SH-SY5Y (cell line): ENCODE results near the gene MCEMP1.

ENCODE experiments used
- GATA2 ChIP-seq: IDR thresholded peaks from 2 replicates; pipeline ENCODE4 v1.6.1; 2011; ENCODE audit warnings: mild to moderate bottlenecking, low read depth, low read length
- GATA3 ChIP-seq: IDR thresholded peaks from 2 replicates; pipeline ENCODE4 v1.6.1; 2011; ENCODE audit warnings: low read depth, mild to moderate bottlenecking, low read length, moderate library complexity

DNA sequence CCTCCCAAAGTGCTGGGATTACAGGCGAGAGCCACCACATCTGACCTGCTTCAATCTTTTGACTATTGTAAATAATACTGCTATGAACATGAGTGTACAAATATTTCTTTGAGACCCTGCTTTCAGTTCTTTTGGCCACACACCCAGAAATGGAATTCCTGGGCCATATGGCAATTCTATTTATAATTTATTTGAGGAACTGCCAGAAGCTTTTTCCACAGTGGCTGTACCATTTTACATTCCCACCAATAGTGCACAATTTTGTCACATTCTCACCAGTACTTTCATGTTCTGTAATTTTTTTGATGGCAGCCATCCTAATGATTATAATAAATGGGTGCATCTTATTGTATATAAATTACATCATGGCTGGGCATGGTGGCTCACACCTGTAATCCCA lies 38.8 kb downstream of the MCEMP1 start:
- TF ChIP-seq GATA3 (no peak), GATA2 (no peak)
